HepG2 (cell line): ENCODE data around the gene CAPN11. TPM values are rescaled to one million over a fixed set of nuclear protein-coding genes. Genes with fewer than 3 reads are reported as not detected.

Experiments
- BORCS8-MEF2B ChIP-seq: sonication (generic); formaldehyde crosslinking; IDR thresholded peaks from 2 replicates; pipeline ENCODE4 v1.8.0; 2022; ENCODE audit warnings: mild to moderate bottlenecking, missing genetic modification reagents
- DMAP1 ChIP-seq: IDR thresholded peaks from 2 replicates; pipeline ENCODE4 v1.6.1; 2016
- ERF ChIP-seq: IDR thresholded peaks from 2 replicates; pipeline ENCODE4 v1.6.1; 2018; ENCODE audit warnings: missing biosample characterization, missing genetic modification reagents
- HBP1 ChIP-seq: IDR thresholded peaks from 2 replicates; pipeline ENCODE4 v1.6.1; 2016; ENCODE audit warnings: low read depth, control low read depth
- HDAC1 ChIP-seq: sonication (generic); formaldehyde crosslinking; IDR thresholded peaks from 2 replicates; pipeline ENCODE4 v1.5.1; 2020; ENCODE audit warnings: mild to moderate bottlenecking, missing genetic modification reagents
- HIVEP1 ChIP-seq: sonication (generic); formaldehyde crosslinking; IDR thresholded peaks from 2 replicates; pipeline ENCODE4 v1.4.0; 2020; ENCODE audit warnings: mild to moderate bottlenecking, missing genetic modification reagents
- HOXA3 ChIP-seq: sonication (generic); formaldehyde crosslinking; IDR thresholded peaks from 2 replicates; pipeline ENCODE4 v1.5.0; 2020; ENCODE audit warnings: missing genetic modification reagents
- HOXA5 ChIP-seq: sonication (generic); formaldehyde crosslinking; IDR thresholded peaks from 2 replicates; pipeline ENCODE4 v1.4.0; 2020; ENCODE audit warnings: missing genetic modification reagents
- LBX2 ChIP-seq: sonication (generic); formaldehyde crosslinking; IDR thresholded peaks from 2 replicates; pipeline ENCODE4 v1.5.0; 2020; ENCODE audit warnings: missing genetic modification reagents, mild to moderate bottlenecking, borderline replicate concordance
- MEIS2 ChIP-seq: sonication (generic); formaldehyde crosslinking; IDR thresholded peaks from 2 replicates; pipeline ENCODE4 v1.9.0; 2021; ENCODE audit warnings: mild to moderate bottlenecking, missing genetic modification reagents
- MIER2 ChIP-seq: IDR thresholded peaks from 2 replicates; pipeline ENCODE4 v1.6.1; 2016; ENCODE audit warnings: missing biosample characterization, missing genetic modification reagents
- NCOA1 ChIP-seq: sonication (generic); formaldehyde crosslinking; IDR thresholded peaks from 2 replicates; pipeline ENCODE4 v1.9.0; 2021; ENCODE audit warnings: missing genetic modification reagents
- NONO ChIP-seq, 2 experiments: fragments of 450-650 bp in 1 of 2; sonication (generic) in 1 of 2; formaldehyde crosslinking in 1 of 2; IDR thresholded peaks in 1 of 2; conservative IDR thresholded peaks in 1 of 2; 2 replicates each; pipeline versions ENCODE4 v1.6.1 to v1.8.0; 2017 to 2022; ENCODE audit warnings: mild to moderate bottlenecking in 1 of 2, missing genetic modification reagents in 1 of 2, moderate library complexity in 1 of 2
- NR2F6 ChIP-seq, 2 experiments: IDR thresholded peaks; 2 replicates each; pipeline ENCODE4 v1.6.1; 2016; ENCODE audit warnings: antibody characterized with exemption in 1 of 2, mild to moderate bottlenecking in 1 of 2
- PAX8 ChIP-seq: sonication (generic); formaldehyde crosslinking; IDR thresholded peaks from 2 replicates; pipeline ENCODE4 v1.8.0; 2022; ENCODE audit warnings: mild to moderate bottlenecking, missing genetic modification reagents, borderline replicate concordance
- SAP130 ChIP-seq: IDR thresholded peaks from 2 replicates; pipeline ENCODE4 v1.6.1; 2016; ENCODE audit warnings: low read depth
- TBP ChIP-seq: sonication (generic); formaldehyde crosslinking; IDR thresholded peaks from 2 replicates; pipeline ENCODE4 v1.5.0; 2020; ENCODE audit warnings: missing genetic modification reagents
- TEAD3 ChIP-seq: optimal IDR thresholded peaks from 2 replicates; pipeline ENCODE3; 2016; ENCODE audit warnings: borderline replicate concordance
- TFE3 ChIP-seq: IDR thresholded peaks from 2 replicates; pipeline ENCODE4 v1.6.1; 2016
- ZBTB38 ChIP-seq: sonication (generic); formaldehyde crosslinking; IDR thresholded peaks from 2 replicates; pipeline ENCODE4 v1.5.1; 2020; ENCODE audit warnings: mild to moderate bottlenecking, missing genetic modification reagents
- ZMAT5 ChIP-seq: sonication (generic); formaldehyde crosslinking; IDR thresholded peaks from 2 replicates; pipeline ENCODE4 v1.5.0; 2020; ENCODE audit warnings: mild to moderate bottlenecking, low read depth, missing genetic modification reagents, borderline replicate concordance
- ZNF446 ChIP-seq: sonication (generic); formaldehyde crosslinking; IDR thresholded peaks from 2 replicates; pipeline ENCODE4 v1.5.0; 2020; ENCODE audit warnings: mild to moderate bottlenecking, missing genetic modification reagents
- ZNF510 ChIP-seq: sonication (generic); formaldehyde crosslinking; IDR thresholded peaks from 2 replicates; pipeline ENCODE4 v1.4.0; 2020; ENCODE audit warnings: low read depth, mild to moderate bottlenecking, missing genetic modification reagents
- ZNF749 ChIP-seq: sonication (generic); formaldehyde crosslinking; IDR thresholded peaks from 2 replicates; pipeline ENCODE4 v1.8.0; 2022; ENCODE audit warnings: mild to moderate bottlenecking, missing genetic modification reagents, moderate library complexity, borderline replicate concordance
- ZSCAN30 ChIP-seq: sonication (generic); formaldehyde crosslinking; IDR thresholded peaks from 2 replicates; pipeline ENCODE4 v1.5.0; 2020; ENCODE audit warnings: mild to moderate bottlenecking, missing genetic modification reagents
- ZSCAN5A ChIP-seq: sonication (generic); formaldehyde crosslinking; IDR thresholded peaks from 2 replicates; pipeline ENCODE4 v1.8.0; 2022; ENCODE audit warnings: mild to moderate bottlenecking, missing genetic modification reagents, borderline replicate concordance
- polyA plus RNA-seq, 8 experiments: library from polyadenylated mRNA; depleted of rRNA in 3 of 8; stranded (reverse) in 7 of 8; unstranded in 1 of 8; fragments of >200 nt; fragmentation: Illumina TruSeq in 4 of 8; extraction: Trizol in 4 of 8; gene quantifications; 2 replicates each; pipeline versions ENCODE4 v1.2.1 to v1.2.3, GENCODE V29; 2011 to 2016; ENCODE audit warnings: low read depth in 4 of 8, missing spikeins in 1 of 8, mixed read lengths in 1 of 8; ENCODE audit not compliant: insufficient read depth in 1 of 8
- total RNA-seq, 5 experiments: library from RNA; depleted of rRNA; stranded (reverse); fragments of >200 nt; fragmentation: Illumina TruSeq; extraction: Trizol; gene quantifications; 2 replicates each; pipeline ENCODE4 v1.2.3, GENCODE V29; 2016; ENCODE audit warnings: low read depth in 1 of 5

Gene CAPN11
- total and polyA plus RNA-seq, 2 of the 13 experiments (the other 11 are each of a cell fraction or from before 2014, with no cell fraction given), result 0.07 to 0.11 TPM

GRCh38 chr6:44172731-44173500, 14.3 kb downstream of the CAPN11 start (continued):
- TF ChIP-seq HOXA3 (CRISPR knock-in tag), result peak; percentile 47; the same call in 1 of the 2 replicates
- TF ChIP-seq HBP1 (CRISPR knock-in tag), result 0 out of 2 replicates have a peak, but pooled peaks have one; percentile 51
- 0 out of 2 replicates have a peak, but pooled peaks have one; percentile 17 for TF ChIP-seq HIVEP1 (CRISPR knock-in tag)
- peak; percentile 40; the same call in 1 of the 2 replicates for TF ChIP-seq ERF (CRISPR knock-in tag)
- 0 out of 2 replicates have a peak, but pooled peaks have one; percentile 45 for TF ChIP-seq BORCS8-MEF2B (CRISPR knock-in tag)
- no peak for TF ChIP-seq NCOA1 (CRISPR knock-in tag)
- no peak; the same call in 1 of the 2 replicates for TF ChIP-seq ZNF510
- TF ChIP-seq PAX8 (CRISPR knock-in tag), result no peak
- TF ChIP-seq MEIS2, result no peak; the same call in 1 of the 2 replicates
- peak; percentile 56 for TF ChIP-seq HDAC1 (CRISPR knock-in tag)
- no peak for TF ChIP-seq NONO (IDR thresholded peaks at IDR 0.05)
- TF ChIP-seq NONO (CRISPR knock-in tag; conservative IDR thresholded peaks at IDR 0.05), result 0 out of 2 replicates have a peak, but pooled peaks have one; percentile 41
- TF ChIP-seq ZBTB38 (CRISPR knock-in tag), result 0 out of 2 replicates have a peak, but pooled peaks have one; percentile 34
- peak; percentile 13 for TF ChIP-seq TEAD3 (CRISPR knock-in tag)
- no peak for TF ChIP-seq NR2F6 (IDR thresholded peaks at IDR 0.05)
- no peak for TF ChIP-seq NR2F6 (CRISPR knock-in tag; IDR thresholded peaks at IDR 0.05)
- TF ChIP-seq LBX2 (CRISPR knock-in tag), result no peak
- TF ChIP-seq ZNF446 (CRISPR knock-in tag), result no peak
- no peak for TF ChIP-seq ZSCAN30 (CRISPR knock-in tag)
- TF ChIP-seq ZMAT5 (CRISPR knock-in tag), result no peak
- peak; percentile 66; the same call in 1 of the 2 replicates for TF ChIP-seq HOXA5
- TF ChIP-seq MIER2 (CRISPR knock-in tag), result no peak
- TF ChIP-seq ZNF749 (CRISPR knock-in tag), result 0 out of 2 replicates have a peak, but pooled peaks have one; percentile 17
- no peak for TF ChIP-seq TFE3 (CRISPR knock-in tag)
- no peak for TF ChIP-seq TBP (CRISPR knock-in tag)
- TF ChIP-seq ZSCAN5A (CRISPR knock-in tag), result 0 out of 2 replicates have a peak, but pooled peaks have one; percentile 56
- no peak for TF ChIP-seq DMAP1
- TF ChIP-seq SAP130 (CRISPR knock-in tag), result peak; percentile 34; the same call in 1 of the 2 replicates
